ENCODE measurements around the gene UNC13A. TPM values are rescaled to one million over a fixed set of nuclear protein-coding genes. Genes with fewer than 3 reads are reported as not detected.

Gene UNC13A
- polyA plus RNA-seq, 3 donors = 0.01 TPM; not detected in 2

GRCh38 chr19:17648786-17649185 lies 39.4 kb downstream of the UNC13A start:
- H3K9me3 ChIP-seq (replicated peaks in 1 of 2; ENCODE audit: control insufficient read depth in 1 of 2, insufficient read depth in 1 of 2, low read length in 2 of 2) = no peaks in the 10 kb centered on the region
- no peaks in the 10 kb centered on the region for H3K4me1 ChIP-seq (ENCODE audit: control insufficient read depth in 1 of 2, insufficient read depth in 2 of 2, low read length in 2 of 2)
- intact Hi-C loops (cut with micrococcal nuclease) = no loop called here
- no peak for DNase-seq
- H3K4me3 ChIP-seq (replicated peaks in 1 of 3; ENCODE audit: low read depth in 2 of 3, low read length in 3 of 3) = no peak overlapping the region
- H2AFZ ChIP-seq (ENCODE audit: insufficient read depth, low read depth, low read length, poor library complexity, severe bottlenecking) = no peak overlapping the region
- H3K27me3 ChIP-seq (ENCODE audit: control insufficient read depth in 2 of 2, insufficient read depth in 2 of 2, low read length in 2 of 2) = no peaks in the 10 kb centered on the region
- TF ChIP-seq CTCF (IDR thresholded peaks at IDR 0.05) = no peak
- H3K36me3 ChIP-seq (replicated peaks in 1 of 2; ENCODE audit: control insufficient read depth in 1 of 2, insufficient read depth in 2 of 2, low read length in 2 of 2) = no peaks in the 10 kb centered on the region
- no peak overlapping the region for H3K4me2 ChIP-seq (replicated peaks; ENCODE audit: extremely low read depth, low read length, poor library complexity, severe bottlenecking)
- H3K9ac ChIP-seq (ENCODE audit: insufficient read depth, low read length, poor library complexity, severe bottlenecking) = no peak overlapping the region
- Mint-ChIP-seq H3K27ac (no peak overlapping the region), H3K27me3 (ENCODE audit: low read depth in 3 of 3) (peaks cover 7 to 12% (median 10%) of the 10 kb centered on the region in 3 donors), H3K4me3 (no peak overlapping the region), H3K36me3 (no peaks in the 10 kb centered on the region), H3K4me1 (peaks cover 4% of the 10 kb centered on the region), H3K9me3 (peaks cover 0 to 3% (median under 1%) of the 10 kb centered on the region in 7 donors)
- WGBS (ENCODE audit: insufficient coverage) = 85% methylated on average over 10 of the region's 12 CpGs
- H3K27ac ChIP-seq (ENCODE audit: low read depth in 1 of 2, low read length in 2 of 2) = no peak overlapping the region
- H3K79me2 ChIP-seq (ENCODE audit: insufficient read depth, low read length) = no peaks in the 10 kb centered on the region
- no peaks in the 10 kb centered on the region for H4K20me1 ChIP-seq (ENCODE audit: insufficient read depth, low read length)

GRCh38 chr19:17648097-17648660 lies 40.0 kb downstream of the UNC13A start:
- H3K27ac ChIP-seq (ENCODE audit: low read depth in 1 of 2, low read length in 2 of 2) = no peak overlapping the region
- no peak overlapping the region for H3K9ac ChIP-seq (ENCODE audit: insufficient read depth, low read length, poor library complexity, severe bottlenecking)
- no peaks in the 10 kb centered on the region for H4K20me1 ChIP-seq (ENCODE audit: insufficient read depth, low read length)
- 83% methylated on average over 26 of the region's 32 CpGs for WGBS (ENCODE audit: insufficient coverage)
- H3K4me1 ChIP-seq (ENCODE audit: control insufficient read depth in 1 of 2, insufficient read depth in 2 of 2, low read length in 2 of 2) = no peaks in the 10 kb centered on the region
- no peak for DNase-seq
- H3K36me3 ChIP-seq (replicated peaks in 1 of 2; ENCODE audit: control insufficient read depth in 1 of 2, insufficient read depth in 2 of 2, low read length in 2 of 2) = no peaks in the 10 kb centered on the region
- no peaks in the 10 kb centered on the region for H3K79me2 ChIP-seq (ENCODE audit: insufficient read depth, low read length)
- intact Hi-C loops (cut with micrococcal nuclease) = no loop called here
- no peak overlapping the region for H3K4me3 Mint-ChIP-seq
- no peak overlapping the region for H3K4me3 ChIP-seq (replicated peaks in 1 of 3; ENCODE audit: low read depth in 2 of 3, low read length in 3 of 3)
- peaks cover 7 to 12% (median 12%) of the 10 kb centered on the region in 3 donors for H3K27me3 Mint-ChIP-seq (ENCODE audit: low read depth in 3 of 3)
- no peak overlapping the region for H2AFZ ChIP-seq (ENCODE audit: insufficient read depth, low read depth, low read length, poor library complexity, severe bottlenecking)
- H3K4me2 ChIP-seq (replicated peaks; ENCODE audit: extremely low read depth, low read length, poor library complexity, severe bottlenecking) = no peak overlapping the region
- H3K9me3 ChIP-seq (replicated peaks in 1 of 2; ENCODE audit: control insufficient read depth in 1 of 2, insufficient read depth in 1 of 2, low read length in 2 of 2) = no peaks in the 10 kb centered on the region
- no peak for TF ChIP-seq CTCF (IDR thresholded peaks at IDR 0.05)
- peaks cover 4% of the 10 kb centered on the region for H3K4me1 Mint-ChIP-seq
- H3K27ac Mint-ChIP-seq = no peak overlapping the region
- no peaks in the 10 kb centered on the region for H3K36me3 Mint-ChIP-seq
- H3K9me3 Mint-ChIP-seq = peaks cover 0 to 3% (median 0%) of the 10 kb centered on the region in 7 donors
- H3K27me3 ChIP-seq (ENCODE audit: control insufficient read depth in 2 of 2, insufficient read depth in 2 of 2, low read length in 2 of 2) = no peaks in the 10 kb centered on the region

All from CD14-positive monocyte (primary cell).